ENCODE data around the gene ANKS1B.

The ANKS1B gene

GRCh38 chr12:99108924-99109323, 875.8 kb downstream of the ANKS1B start:
- no peak for FAIRE-seq

GRCh38 chr12:99099786-99100185, 885.0 kb downstream of the ANKS1B start:
- no peak for FAIRE-seq

GRCh38 chr12:99097171-99097570, 887.6 kb downstream of the ANKS1B start:
- FAIRE-seq, result no peak

- no peak for FAIRE-seq
These were observed 891.6 kb downstream of the ANKS1B start for GRCh38 chr12:99093166-99093565.

- FAIRE-seq, result no peak
These were observed 892.5 kb downstream of the ANKS1B start for GRCh38 chr12:99092100-99092851.

- no peak for FAIRE-seq
These were observed 897.5 kb downstream of the ANKS1B start for GRCh38 chr12:99087278-99087677.

GRCh38 chr12:99079811-99080210, 904.9 kb downstream of the ANKS1B start:
- no peak for FAIRE-seq

GRCh38 chr12:99068993-99069747, 915.6 kb downstream of the ANKS1B start:
- FAIRE-seq, result no peak

GRCh38 chr12:99067171-99067785, 917.5 kb downstream of the ANKS1B start:
- FAIRE-seq, result no peak

- FAIRE-seq, result no peak
These were observed 918.0 kb downstream of the ANKS1B start for GRCh38 chr12:99066726-99067125.

GRCh38 chr12:99063182-99063581, 921.6 kb downstream of the ANKS1B start:
- FAIRE-seq, result no peak

- FAIRE-seq, result no peak
These were observed 924.8 kb downstream of the ANKS1B start for GRCh38 chr12:99059824-99060511.

GRCh38 chr12:99057670-99058069, 927.1 kb downstream of the ANKS1B start:
- FAIRE-seq, result no peak

GRCh38 chr12:99056186-99056585, 928.5 kb downstream of the ANKS1B start:
- no peak for FAIRE-seq

- no peak for FAIRE-seq
These were observed 929.4 kb downstream of the ANKS1B start for GRCh38 chr12:99055299-99055698.

- FAIRE-seq, result no peak
These were observed 930.1 kb downstream of the ANKS1B start for GRCh38 chr12:99054601-99055128.

GRCh38 chr12:99053616-99054362, 930.9 kb downstream of the ANKS1B start:
- FAIRE-seq, result no peak

GRCh38 chr12:99049774-99050173, 935.0 kb downstream of the ANKS1B start:
- FAIRE-seq, result no peak

- no peak for FAIRE-seq
These were observed 939.6 kb downstream of the ANKS1B start for GRCh38 chr12:99045158-99045557.

- peak; percentile 84 for FAIRE-seq
These were observed 941.3 kb downstream of the ANKS1B start for GRCh38 chr12:99043319-99043914.

- FAIRE-seq, result no peak
These were observed 942.5 kb downstream of the ANKS1B start for GRCh38 chr12:99042226-99042625.

Data from A204.1 (cell line).